ENCODE results near the gene LRP3.
A peak's percentile ranks its signal among the peaks of the same experiment; 100 is the strongest.
"Not testable (repeated sequence)": the region's sequence is repeated elsewhere in the genome, so short reads cannot be mapped to it uniquely, and the experiment has no call there.

The LRP3 gene

DNA sequence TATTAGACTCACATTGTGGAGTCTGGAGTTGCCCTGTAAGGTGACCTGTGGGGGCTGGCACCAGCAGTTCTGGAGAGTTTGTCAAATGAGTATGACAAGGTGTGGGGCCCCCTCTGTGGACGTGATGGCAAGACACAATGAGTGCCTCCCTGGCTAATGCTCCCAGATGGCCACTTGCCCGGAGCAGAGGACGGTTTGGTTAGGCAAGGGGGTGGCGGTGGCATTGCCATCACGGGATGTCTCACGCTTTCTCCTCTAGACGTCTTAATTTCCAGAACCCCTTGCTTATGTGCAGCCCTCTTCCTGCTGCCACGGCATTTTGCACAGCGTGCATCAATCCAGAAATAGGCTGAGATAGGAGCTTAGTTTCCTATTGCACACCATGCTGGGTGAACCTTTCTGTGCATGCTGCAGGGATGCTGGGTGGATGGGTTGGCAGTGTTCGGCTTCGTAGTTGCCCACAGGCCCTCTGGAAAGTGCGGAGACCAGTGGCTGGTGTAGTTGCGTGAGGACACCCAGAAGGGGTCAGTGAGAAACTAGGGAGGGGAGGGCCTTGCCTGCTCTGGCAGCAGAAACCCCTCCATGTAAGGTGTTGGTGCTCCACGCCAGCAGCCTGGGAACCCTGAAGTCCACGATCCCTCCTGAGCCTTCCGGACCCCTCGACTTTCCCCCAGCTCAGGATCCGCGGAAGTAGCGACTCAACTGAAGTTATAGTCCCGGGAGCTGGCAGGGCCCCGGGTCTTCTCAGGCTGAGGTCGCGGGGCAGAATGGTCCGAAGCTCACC, 18.1 kb upstream of the LRP3 start:
- peaks cover 28% of the 10 kb centered on the region for H3K4me1 ChIP-seq (ENCODE audit: control insufficient read depth, insufficient read depth, low read length)
- peak overlapping the region; percentile 87 to 96 for H3K9ac ChIP-seq (ENCODE audit: low read length in 2 of 2)

DNA sequence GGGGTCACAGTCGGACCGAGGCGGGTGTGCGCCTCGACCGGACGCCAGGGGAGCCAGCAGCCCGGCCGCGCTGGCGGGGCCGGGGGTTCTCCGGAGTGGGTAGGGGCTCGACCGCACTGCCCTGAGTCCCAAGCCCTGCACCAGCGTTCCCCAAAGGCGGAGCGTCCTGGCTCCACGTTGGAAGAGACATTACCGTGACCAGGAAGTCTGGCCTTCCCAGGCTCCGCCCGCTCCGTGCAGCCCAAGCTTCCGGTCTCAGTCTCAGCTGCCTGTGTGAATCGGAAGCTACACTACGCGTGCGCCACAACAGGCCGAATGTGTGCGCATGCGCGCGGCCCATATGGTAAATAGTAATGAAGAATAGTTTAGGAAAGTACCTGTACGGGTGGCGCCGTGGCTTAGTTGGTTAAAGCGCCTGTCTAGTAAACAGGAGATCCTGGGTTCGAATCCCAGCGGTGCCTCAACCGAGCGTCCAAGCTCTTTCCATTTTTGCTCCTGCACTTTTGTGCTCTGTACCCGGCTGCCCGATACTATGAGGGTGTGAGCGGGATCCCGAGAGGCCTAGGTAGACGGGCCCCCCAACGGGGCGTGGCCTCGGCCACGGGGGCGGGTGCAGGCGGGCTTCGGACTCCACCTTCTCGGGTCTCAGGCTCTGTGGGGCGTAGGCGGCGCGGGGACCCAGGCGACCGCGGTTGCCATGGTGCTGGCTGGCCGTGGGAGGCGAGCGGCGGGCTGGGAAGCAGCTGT, 17.3 kb upstream of the LRP3 start:
- H3K4me1 ChIP-seq (ENCODE audit: control insufficient read depth, insufficient read depth, low read length) = peaks cover 28% of the 10 kb centered on the region
- H3K9me3 ChIP-seq (ENCODE audit: control insufficient read depth in 2 of 2, low read length in 2 of 2) = no peaks in the 10 kb centered on the region
- H3K9ac ChIP-seq (ENCODE audit: low read length in 2 of 2) = peak overlapping the region; percentile 87 to 96

More for the DNA sequence above, 18.1 kb upstream of the LRP3 start:
- H3K9me3 ChIP-seq (ENCODE audit: control insufficient read depth in 2 of 2, low read length in 2 of 2) = no peaks in the 10 kb centered on the region
- no peaks in the 10 kb centered on the region for H3K27me3 ChIP-seq (ENCODE audit: control insufficient read depth in 1 of 2, insufficient read depth in 2 of 2, low read length in 2 of 2)
- peak overlapping the region; percentile 92 to 96 for H3K4me3 ChIP-seq (ENCODE audit: low read length in 2 of 2)
- peak overlapping the region; percentile 93 for H3K27ac ChIP-seq (ENCODE audit: low read length)
- H3K36me3 ChIP-seq (ENCODE audit: control insufficient read depth in 2 of 2, insufficient read depth in 2 of 2, low read length in 2 of 2) = no peaks in the 10 kb centered on the region

DNA sequence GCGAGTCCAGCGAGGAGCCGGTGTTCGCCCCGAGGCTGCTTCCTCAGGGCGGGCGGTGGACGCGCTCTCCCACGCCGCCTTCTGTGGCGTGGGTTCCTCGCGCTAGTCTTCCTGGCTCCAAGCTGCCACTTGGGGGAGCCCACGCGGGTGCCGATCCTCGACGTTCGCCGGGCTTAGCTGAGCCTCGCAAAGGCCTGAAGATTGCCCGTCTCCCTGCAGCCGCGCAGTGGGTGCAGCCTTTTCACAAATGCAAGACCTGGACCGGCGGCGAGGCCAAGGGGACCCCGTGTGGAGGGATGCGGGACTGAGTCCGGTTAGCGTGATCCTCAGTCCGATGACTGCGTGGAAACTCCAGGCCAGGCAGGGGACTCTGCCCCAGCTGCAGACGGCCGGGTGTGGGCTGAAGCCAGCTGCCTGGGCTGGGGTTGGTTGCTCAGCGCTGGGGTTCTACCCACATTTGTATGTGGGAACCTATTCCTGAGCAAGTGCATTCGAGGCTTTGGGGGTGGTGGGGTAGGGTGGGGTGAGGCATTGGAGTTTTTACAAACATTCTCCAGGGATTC, 16.6 kb upstream of the LRP3 start:
- Histone ChIP-seq H3K4me3 (ENCODE audit: low read length in 2 of 2) (peak overlapping the region; percentile 77 to 92), H3K4me1 (ENCODE audit: control insufficient read depth, insufficient read depth, low read length) (peaks cover 28% of the 10 kb centered on the region), H3K27me3 (ENCODE audit: control insufficient read depth in 1 of 2, insufficient read depth in 2 of 2, low read length in 2 of 2) (no peaks in the 10 kb centered on the region), H3K9me3 (ENCODE audit: control insufficient read depth in 2 of 2, low read length in 2 of 2) (no peaks in the 10 kb centered on the region), H3K9ac (ENCODE audit: low read length in 2 of 2) (peak overlapping the region; percentile 73 to 81), H3K36me3 (ENCODE audit: control insufficient read depth in 2 of 2, insufficient read depth in 2 of 2, low read length in 2 of 2) (no peaks in the 10 kb centered on the region), H3K27ac (ENCODE audit: low read length) (peak overlapping the region; percentile 93)

More for the DNA sequence above, 17.3 kb upstream of the LRP3 start:
- Histone ChIP-seq H3K27ac (ENCODE audit: low read length) (peak overlapping the region; percentile 93), H3K27me3 (ENCODE audit: control insufficient read depth in 1 of 2, insufficient read depth in 2 of 2, low read length in 2 of 2) (no peaks in the 10 kb centered on the region), H3K36me3 (ENCODE audit: control insufficient read depth in 2 of 2, insufficient read depth in 2 of 2, low read length in 2 of 2) (no peaks in the 10 kb centered on the region), H3K4me3 (ENCODE audit: low read length in 2 of 2) (peak overlapping the region; percentile 92 to 96)

DNA sequence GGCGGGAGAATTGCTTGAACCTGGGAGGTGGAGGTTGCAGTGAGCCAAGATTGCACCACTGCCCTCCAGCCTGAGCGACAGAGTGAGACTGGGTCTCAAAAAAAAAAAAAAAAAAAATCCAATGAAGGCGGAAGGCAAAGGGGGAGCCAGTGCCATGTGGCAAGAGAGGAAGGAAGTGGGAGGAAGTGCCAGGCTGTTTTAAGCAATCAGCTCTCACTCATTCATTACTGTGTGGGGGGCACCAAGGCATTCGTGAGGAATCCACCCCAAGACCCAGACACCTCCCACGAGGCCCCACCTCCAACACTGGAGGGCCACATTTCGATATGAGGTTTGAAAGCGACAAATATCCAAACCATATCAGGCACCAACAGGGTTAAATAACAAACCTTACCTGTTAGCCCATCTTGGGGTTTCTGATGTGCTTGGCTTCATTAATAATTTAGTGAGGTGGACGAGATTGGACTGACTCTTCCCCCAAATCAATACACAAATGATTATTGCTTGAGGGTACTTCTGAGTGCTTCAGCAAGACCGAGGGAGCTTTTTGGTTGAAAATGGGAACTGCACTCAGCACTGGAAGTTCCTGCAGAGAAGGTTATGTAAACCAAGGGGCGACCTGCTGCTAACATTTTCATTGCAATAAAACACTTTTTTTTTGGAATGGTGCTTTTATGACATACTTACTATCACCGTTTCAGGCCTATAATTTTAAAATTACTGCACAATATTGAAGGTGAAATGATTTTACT, 7.5 kb upstream of the LRP3 start:
- Histone ChIP-seq H3K27me3 (ENCODE audit: control insufficient read depth in 1 of 2, insufficient read depth in 2 of 2, low read length in 2 of 2) (no peaks in the 10 kb centered on the region), H3K4me1 (ENCODE audit: control insufficient read depth, insufficient read depth, low read length) (no peaks in the 10 kb centered on the region), H3K36me3 (ENCODE audit: control insufficient read depth in 2 of 2, insufficient read depth in 2 of 2, low read length in 2 of 2) (no peaks in the 10 kb centered on the region), H3K4me3 (ENCODE audit: low read length in 2 of 2) (no peak overlapping the region), H3K9ac (ENCODE audit: low read length in 2 of 2) (no peak overlapping the region), H3K27ac (ENCODE audit: low read length) (no peak overlapping the region), H3K9me3 (ENCODE audit: control insufficient read depth in 2 of 2, low read length in 2 of 2) (no peaks in the 10 kb centered on the region)

DNA sequence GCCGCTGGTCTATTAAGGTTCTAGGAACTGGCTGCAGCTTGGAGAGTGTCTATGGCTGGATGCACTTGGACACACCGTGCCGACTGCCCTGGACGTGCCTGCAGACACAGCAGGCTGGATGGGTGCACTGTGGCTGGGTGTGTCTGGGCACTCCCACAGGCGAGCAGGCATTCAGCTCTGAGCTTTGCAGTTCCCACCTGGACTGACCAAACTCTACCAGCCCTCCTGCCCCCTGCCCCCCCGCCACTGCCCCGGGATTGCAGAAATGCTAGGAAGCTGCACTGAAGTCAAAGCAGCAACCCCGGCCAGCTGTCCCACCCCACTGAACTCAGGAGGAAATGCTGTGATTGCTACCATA, 7.0 kb upstream of the LRP3 start:
- Histone ChIP-seq H3K27ac (ENCODE audit: low read length) (no peak overlapping the region), H3K36me3 (ENCODE audit: control insufficient read depth in 2 of 2, insufficient read depth in 2 of 2, low read length in 2 of 2) (no peaks in the 10 kb centered on the region), H3K4me1 (ENCODE audit: control insufficient read depth, insufficient read depth, low read length) (no peaks in the 10 kb centered on the region), H3K4me3 (ENCODE audit: low read length in 2 of 2) (no peak overlapping the region), H3K9me3 (ENCODE audit: control insufficient read depth in 2 of 2, low read length in 2 of 2) (no peaks in the 10 kb centered on the region), H3K27me3 (ENCODE audit: control insufficient read depth in 1 of 2, insufficient read depth in 2 of 2, low read length in 2 of 2) (no peaks in the 10 kb centered on the region), H3K9ac (ENCODE audit: low read length in 2 of 2) (no peak overlapping the region)

DNA sequence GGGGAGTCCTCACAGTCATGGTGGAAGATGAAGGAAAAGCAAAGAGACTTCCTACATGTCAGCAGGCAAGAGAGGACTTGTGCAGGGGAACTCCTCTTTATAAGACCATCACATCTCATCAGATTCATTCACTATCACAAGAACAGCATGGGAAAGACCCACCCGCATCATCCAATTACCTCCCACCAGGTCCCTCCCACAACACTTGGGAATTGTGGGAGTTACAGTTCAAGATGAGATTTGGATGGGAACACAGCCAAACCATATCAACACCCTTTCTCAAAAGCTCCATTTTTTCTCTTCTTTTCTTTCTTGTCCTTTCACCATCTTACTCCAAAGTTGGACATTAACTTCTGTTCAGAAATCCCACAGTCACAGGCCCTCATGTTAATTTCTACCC, 4.7 kb upstream of the LRP3 start:
- Histone ChIP-seq H3K9ac (ENCODE audit: low read length in 2 of 2) (no peak overlapping the region), H3K36me3 (ENCODE audit: control insufficient read depth in 2 of 2, insufficient read depth in 2 of 2, low read length in 2 of 2) (no peaks in the 10 kb centered on the region), H3K27ac (ENCODE audit: low read length) (no peak overlapping the region), H3K4me3 (ENCODE audit: low read length in 2 of 2) (no peak overlapping the region), H3K4me1 (ENCODE audit: control insufficient read depth, insufficient read depth, low read length) (peaks cover 2% of the 10 kb centered on the region), H3K9me3 (ENCODE audit: control insufficient read depth in 2 of 2, low read length in 2 of 2) (no peaks in the 10 kb centered on the region), H3K27me3 (ENCODE audit: control insufficient read depth in 1 of 2, insufficient read depth in 2 of 2, low read length in 2 of 2) (no peaks in the 10 kb centered on the region)

DNA sequence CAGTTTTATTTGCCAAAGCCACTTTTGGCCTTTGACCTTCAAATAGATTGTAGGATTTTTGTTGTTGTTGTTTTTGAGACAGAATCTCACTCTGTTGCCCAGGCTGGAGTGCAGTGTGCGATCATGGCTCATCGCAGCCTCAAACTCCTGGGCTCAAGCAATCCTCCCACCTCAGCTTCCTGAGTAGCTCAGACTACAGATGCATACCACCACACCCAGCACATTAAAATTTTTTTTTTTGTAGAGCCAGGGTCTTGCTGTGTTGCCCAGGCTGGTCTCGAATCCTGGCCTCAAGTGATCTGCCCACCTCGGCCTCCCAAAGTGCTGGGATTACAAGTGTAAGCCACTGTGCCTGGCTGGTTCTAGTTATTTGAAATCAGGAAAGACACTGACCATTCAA, 3.0 kb upstream of the LRP3 start:
- not testable (repeated sequence) for H3K27ac ChIP-seq (ENCODE audit: low read length)

DNA sequence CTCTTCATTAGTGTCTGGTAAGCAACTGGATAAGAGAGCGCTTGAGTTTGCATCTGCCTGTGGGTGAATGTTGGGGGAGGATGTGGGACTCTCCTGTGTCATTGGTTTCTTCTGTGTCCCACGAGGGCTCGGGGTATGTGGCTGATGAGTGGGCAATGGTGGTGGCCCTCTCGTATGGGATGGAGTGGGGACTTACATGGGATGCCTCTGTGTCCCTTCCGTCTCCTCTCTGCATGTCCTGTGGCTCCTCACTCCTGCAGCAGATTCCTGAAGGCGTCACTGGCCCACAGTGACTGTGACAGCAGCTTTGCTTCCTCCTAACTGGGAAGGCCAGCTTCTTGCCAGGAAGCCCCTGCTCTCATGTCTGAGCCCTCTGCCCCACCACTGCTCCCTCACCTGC, 2.6 kb upstream of the LRP3 start:
- no peaks in the 10 kb centered on the region for H3K9me3 ChIP-seq (ENCODE audit: control insufficient read depth in 2 of 2, low read length in 2 of 2)
- H3K36me3 ChIP-seq (ENCODE audit: control insufficient read depth in 2 of 2, insufficient read depth in 2 of 2, low read length in 2 of 2) = peaks cover 0 to under 1% of the 10 kb centered on the region in 2 donors
- peaks cover 15% of the 10 kb centered on the region for H3K4me1 ChIP-seq (ENCODE audit: control insufficient read depth, insufficient read depth, low read length)
- no peak overlapping the region for H3K9ac ChIP-seq (ENCODE audit: low read length in 2 of 2)
- no peaks in the 10 kb centered on the region for H3K27me3 ChIP-seq (ENCODE audit: control insufficient read depth in 1 of 2, insufficient read depth in 2 of 2, low read length in 2 of 2)
- H3K27ac ChIP-seq (ENCODE audit: low read length) = no peak overlapping the region
- no peak overlapping the region for H3K4me3 ChIP-seq (ENCODE audit: low read length in 2 of 2)

More for the DNA sequence above, 3.0 kb upstream of the LRP3 start:
- H3K9ac ChIP-seq (ENCODE audit: low read length in 2 of 2); H3K9me3 ChIP-seq (ENCODE audit: control insufficient read depth in 2 of 2, low read length in 2 of 2); H3K4me3 ChIP-seq (ENCODE audit: low read length in 2 of 2); H3K27me3 ChIP-seq (ENCODE audit: control insufficient read depth in 1 of 2, insufficient read depth in 2 of 2, low read length in 2 of 2); H3K36me3 ChIP-seq (ENCODE audit: control insufficient read depth in 2 of 2, insufficient read depth in 2 of 2, low read length in 2 of 2): not testable (repeated sequence)
- H3K4me1 ChIP-seq (ENCODE audit: control insufficient read depth, insufficient read depth, low read length) = peaks cover 12% of the 10 kb centered on the region

DNA sequence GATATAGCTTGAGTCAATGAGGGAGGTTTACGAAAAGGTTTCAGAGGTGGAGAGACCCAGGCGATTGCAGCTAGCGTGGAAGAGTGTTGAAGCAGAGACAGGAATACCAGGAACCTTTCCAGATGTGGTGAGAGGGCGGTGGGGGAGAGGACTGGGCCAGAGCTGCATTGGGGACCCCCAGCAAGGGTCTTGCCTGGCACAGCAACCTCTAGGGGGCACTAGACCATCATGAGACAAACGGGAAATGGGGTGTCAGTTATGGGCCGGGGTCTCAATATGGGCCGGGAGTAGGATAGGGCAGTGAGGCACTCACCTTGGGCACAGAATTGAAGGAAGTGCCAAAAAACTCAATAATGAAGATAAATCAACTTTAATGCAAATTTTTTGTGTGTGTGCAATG, 2.1 kb upstream of the LRP3 start:
- H3K4me3 ChIP-seq (ENCODE audit: low read length in 2 of 2) = no peak overlapping the region
- no peak overlapping the region for H3K27ac ChIP-seq (ENCODE audit: low read length)
- H3K4me1 ChIP-seq (ENCODE audit: control insufficient read depth, insufficient read depth, low read length) = peaks cover 15% of the 10 kb centered on the region
- H3K9ac ChIP-seq (ENCODE audit: low read length in 2 of 2) = no peak overlapping the region
- no peaks in the 10 kb centered on the region for H3K27me3 ChIP-seq (ENCODE audit: control insufficient read depth in 1 of 2, insufficient read depth in 2 of 2, low read length in 2 of 2)
- H3K9me3 ChIP-seq (ENCODE audit: control insufficient read depth in 2 of 2, low read length in 2 of 2) = no peaks in the 10 kb centered on the region
- peaks cover 0 to 5% of the 10 kb centered on the region in 2 donors for H3K36me3 ChIP-seq (ENCODE audit: control insufficient read depth in 2 of 2, insufficient read depth in 2 of 2, low read length in 2 of 2)

DNA sequence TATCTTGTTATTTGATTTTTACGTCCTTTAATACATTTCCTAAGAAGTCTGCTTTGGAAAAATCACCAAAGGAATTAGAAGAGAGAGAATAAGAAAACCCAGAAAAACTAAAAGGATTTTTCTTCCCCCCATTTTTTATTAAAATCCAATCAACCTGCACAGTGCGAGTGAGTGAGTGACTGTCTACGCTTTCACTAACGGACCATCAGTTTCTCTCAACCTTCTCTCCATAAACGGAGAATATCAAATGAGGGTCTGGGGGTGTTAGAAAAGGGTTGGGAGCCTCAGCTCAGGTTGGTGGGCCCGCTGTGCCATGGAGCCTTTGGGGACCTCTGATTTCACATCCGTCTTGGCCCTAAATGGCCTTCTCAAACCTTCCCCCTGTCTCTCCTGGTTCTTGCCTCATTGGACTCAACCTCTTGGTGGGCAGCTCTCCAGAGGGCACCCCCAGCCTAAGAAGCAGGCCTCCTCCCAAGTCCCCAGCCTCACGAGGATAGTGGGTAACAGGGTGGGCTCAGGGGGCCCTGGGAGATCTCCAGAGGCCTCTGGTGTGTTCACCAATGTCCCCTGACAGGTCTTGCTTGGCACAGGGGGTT, 763 bp upstream of the LRP3 start:
- Histone ChIP-seq H3K27me3 (ENCODE audit: control insufficient read depth in 1 of 2, insufficient read depth in 2 of 2, low read length in 2 of 2) (no peaks in the 10 kb centered on the region), H3K4me3 (ENCODE audit: low read length in 2 of 2) (peak overlapping the region in 1 of 2 donors; percentile 65), H3K27ac (ENCODE audit: low read length) (peak overlapping the region; percentile 18), H3K4me1 (ENCODE audit: control insufficient read depth, insufficient read depth, low read length) (peaks cover 15% of the 10 kb centered on the region), H3K9me3 (ENCODE audit: control insufficient read depth in 2 of 2, low read length in 2 of 2) (no peaks in the 10 kb centered on the region), H3K9ac (ENCODE audit: low read length in 2 of 2) (peak overlapping the region in 1 of 2 donors; percentile 50), H3K36me3 (ENCODE audit: control insufficient read depth in 2 of 2, insufficient read depth in 2 of 2, low read length in 2 of 2) (peaks cover 0 to 7% of the 10 kb centered on the region in 2 donors)
